OCI-LY1 (cell line): ENCODE results near the gene CIB2.
A peak's percentile ranks its signal among the peaks of the same experiment; 100 is the strongest.

ENCODE experiments used
- H2AFZ ChIP-seq: fragments of 200-600 bp; sonication (generic), shearing (Covaris generic); 2 replicates; pipeline ENCODE4 v1.6.0; 2014; ENCODE audit warnings: antibody characterized with exemption, mild to moderate bottlenecking, low read length
- H3F3A ChIP-seq: fragments of 200-600 bp; sonication (generic), shearing (Covaris generic); 2 replicates; pipeline ENCODE4 v1.6.0; 2014; ENCODE audit warnings: mild to moderate bottlenecking, antibody characterized with exemption, low read length, moderate library complexity; ENCODE audit not compliant: insufficient read depth
- H3K27ac ChIP-seq: fragments of 200-600 bp; sonication (generic); 2 replicates; pipeline ENCODE4 v1.5.1; 2014; ENCODE audit warnings: low read length, mixed run types, mild to moderate bottlenecking, low read depth; ENCODE audit not compliant: poor library complexity, severe bottlenecking
- H3K27me3 ChIP-seq: fragments of 200-600 bp; sonication (generic); 2 replicates; pipeline ENCODE4 v1.6.0; 2014; ENCODE audit warnings: antibody characterized with exemption, mild to moderate bottlenecking, low read length, moderate library complexity; ENCODE audit not compliant: insufficient read depth
- H3K36me3 ChIP-seq: fragments of 200-600 bp; sonication (generic); 2 replicates; pipeline ENCODE4 v1.6.1; 2014; ENCODE audit warnings: mild to moderate bottlenecking, antibody characterized with exemption, low read length, moderate library complexity, mixed read lengths; ENCODE audit not compliant: insufficient read depth
- H3K4me1 ChIP-seq: fragments of 200-600 bp; sonication (generic); 2 replicates; pipeline ENCODE4 v1.5.1; 2014; ENCODE audit warnings: mild to moderate bottlenecking, low read length, moderate library complexity; ENCODE audit not compliant: insufficient read depth, severe bottlenecking
- H3K4me2 ChIP-seq: fragments of 200-600 bp; sonication (generic), shearing (Covaris generic); 2 replicates; pipeline ENCODE4 v1.6.1; 2014; ENCODE audit warnings: low read length
- H3K4me3 ChIP-seq: fragments of 200-600 bp; sonication (generic); 2 replicates; pipeline ENCODE4 v1.5.1; 2014; ENCODE audit warnings: low read length, low read depth, mild to moderate bottlenecking, mixed read lengths; ENCODE audit not compliant: poor library complexity, severe bottlenecking
- H3K79me2 ChIP-seq: fragments of 200-600 bp; shearing (Covaris generic); 2 replicates; pipeline ENCODE4 v1.6.1; 2016; ENCODE audit warnings: mixed run types, low read length, mixed read lengths; ENCODE audit not compliant: insufficient read depth
- H3K9ac ChIP-seq: fragments of 200-600 bp; sonication (generic), shearing (Covaris generic); 2 replicates; pipeline ENCODE4 v1.6.1; 2014; ENCODE audit warnings: mild to moderate bottlenecking, low read length, mixed read lengths
- H3K9me2 ChIP-seq: fragments of 200-600 bp; sonication (generic), shearing (Covaris generic); 2 replicates; pipeline ENCODE4 v1.6.1; 2014; ENCODE audit warnings: low read depth, mild to moderate bottlenecking, low read length, mixed read lengths
- H3K9me3 ChIP-seq: fragments of 200-600 bp; shearing (Covaris generic); 2 replicates; pipeline ENCODE4 v1.6.1; 2014; ENCODE audit warnings: low read length, mixed read lengths
- H4K20me1 ChIP-seq: fragments of 200-600 bp; sonication (generic), shearing (Covaris generic); 2 replicates; pipeline ENCODE4 v1.6.0; 2016; ENCODE audit warnings: mild to moderate bottlenecking, low read length; ENCODE audit not compliant: insufficient read depth
- CTCF ChIP-seq: fragments of 200-600 bp; sonication (generic), shearing (Covaris generic); IDR thresholded peaks from 2 replicates; pipeline ENCODE4 v1.5.1; 2017; ENCODE audit warnings: mild to moderate bottlenecking, antibody characterized with exemption, low read length, moderate library complexity, mixed read lengths
- EZH2 ChIP-seq: fragments of 200-600 bp; sonication (generic), shearing (Covaris generic); IDR thresholded peaks from 2 replicates; pipeline ENCODE4 v1.8.0; 2017; ENCODE audit warnings: borderline replicate concordance, mixed run types, mild to moderate bottlenecking, antibody characterized with exemption, low read length, moderate library complexity, mixed read lengths

CIB2 gene

GRCh38 chr15:78058401-78058935 is 72.8 kb downstream of the CIB2 start:
- Histone ChIP-seq H3K4me1 (peaks cover 81% of the 10 kb centered on the region), H3F3A (no peaks in the 10 kb centered on the region), H3K27ac (peak overlapping the region; percentile 94), H3K36me3 (peaks cover 6% of the 10 kb centered on the region), H3K79me2 (peaks cover 40% of the 10 kb centered on the region), H2AFZ (no peak overlapping the region), H3K9ac (peak overlapping the region; percentile 35), H3K4me2 (peak overlapping the region; percentile 61), H3K27me3 (no peaks in the 10 kb centered on the region), H3K9me3 (no peaks in the 10 kb centered on the region), H3K9me2 (no peaks in the 10 kb centered on the region), H4K20me1 (no peaks in the 10 kb centered on the region), H3K4me3 (peak overlapping the region; percentile 28)
- TF ChIP-seq CTCF, result no peak
- no peak for TF ChIP-seq EZH2

DNA sequence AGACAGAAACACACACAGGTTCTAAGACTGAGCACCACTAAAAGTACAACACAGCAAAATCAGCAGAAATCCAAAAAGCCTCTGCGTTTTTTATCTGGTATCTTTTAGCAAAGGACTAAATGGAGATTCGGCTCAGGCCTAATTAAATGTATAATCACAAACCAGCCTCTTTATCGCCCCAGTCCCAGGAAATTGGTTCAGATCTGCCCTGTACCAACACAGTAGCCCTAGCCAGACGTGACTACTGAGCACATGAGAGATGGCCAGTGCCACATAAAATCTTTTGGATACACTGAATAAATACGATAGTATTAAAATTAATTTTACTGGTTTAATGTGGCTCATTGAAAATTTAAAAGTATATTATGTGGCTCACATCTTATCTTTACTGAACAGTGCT is 73.4 kb downstream of the CIB2 start:
- H3F3A ChIP-seq, result no peaks in the 10 kb centered on the region
- H3K27me3 ChIP-seq, result no peaks in the 10 kb centered on the region
- TF ChIP-seq EZH2, result no peak
- no peak for TF ChIP-seq CTCF
- H3K9me3 ChIP-seq, result no peaks in the 10 kb centered on the region
- H3K36me3 ChIP-seq, result peaks cover 12% of the 10 kb centered on the region
- peaks cover 34% of the 10 kb centered on the region for H3K79me2 ChIP-seq
- H3K9me2 ChIP-seq, result no peaks in the 10 kb centered on the region
- H3K27ac ChIP-seq, result peak overlapping the region; percentile 94
- H3K4me1 ChIP-seq, result peaks cover 81% of the 10 kb centered on the region
- H2AFZ ChIP-seq, result no peak overlapping the region
- peak overlapping the region; percentile 28 for H3K4me3 ChIP-seq
- peak overlapping the region; percentile 61 for H3K4me2 ChIP-seq
- no peaks in the 10 kb centered on the region for H4K20me1 ChIP-seq
- H3K9ac ChIP-seq, result peak overlapping the region; percentile 35

- no peak for TF ChIP-seq EZH2
- TF ChIP-seq CTCF, result no peak
Observed at GRCh38 chr15:78056714-78057269, 74.5 kb downstream of the CIB2 start.

More at GRCh38 chr15:78056714-78057269, 74.5 kb downstream of the CIB2 start:
- Histone ChIP-seq H3K4me1 (peaks cover 81% of the 10 kb centered on the region), H2AFZ (no peak overlapping the region), H3K9me2 (no peaks in the 10 kb centered on the region), H3K27ac (peak overlapping the region; percentile 94), H3K9ac (no peak overlapping the region; the same call in 1 of the 2 replicates), H3K79me2 (peaks cover 24% of the 10 kb centered on the region), H3F3A (no peaks in the 10 kb centered on the region), H3K4me2 (peak overlapping the region; percentile 61; the same call in 1 of the 2 replicates), H3K27me3 (no peaks in the 10 kb centered on the region), H3K4me3 (no peak overlapping the region), H4K20me1 (no peaks in the 10 kb centered on the region), H3K36me3 (peaks cover 18% of the 10 kb centered on the region), H3K9me3 (no peaks in the 10 kb centered on the region)
